ENCODE measurements around the gene CTNNA2.

CTNNA2 gene

DNA sequence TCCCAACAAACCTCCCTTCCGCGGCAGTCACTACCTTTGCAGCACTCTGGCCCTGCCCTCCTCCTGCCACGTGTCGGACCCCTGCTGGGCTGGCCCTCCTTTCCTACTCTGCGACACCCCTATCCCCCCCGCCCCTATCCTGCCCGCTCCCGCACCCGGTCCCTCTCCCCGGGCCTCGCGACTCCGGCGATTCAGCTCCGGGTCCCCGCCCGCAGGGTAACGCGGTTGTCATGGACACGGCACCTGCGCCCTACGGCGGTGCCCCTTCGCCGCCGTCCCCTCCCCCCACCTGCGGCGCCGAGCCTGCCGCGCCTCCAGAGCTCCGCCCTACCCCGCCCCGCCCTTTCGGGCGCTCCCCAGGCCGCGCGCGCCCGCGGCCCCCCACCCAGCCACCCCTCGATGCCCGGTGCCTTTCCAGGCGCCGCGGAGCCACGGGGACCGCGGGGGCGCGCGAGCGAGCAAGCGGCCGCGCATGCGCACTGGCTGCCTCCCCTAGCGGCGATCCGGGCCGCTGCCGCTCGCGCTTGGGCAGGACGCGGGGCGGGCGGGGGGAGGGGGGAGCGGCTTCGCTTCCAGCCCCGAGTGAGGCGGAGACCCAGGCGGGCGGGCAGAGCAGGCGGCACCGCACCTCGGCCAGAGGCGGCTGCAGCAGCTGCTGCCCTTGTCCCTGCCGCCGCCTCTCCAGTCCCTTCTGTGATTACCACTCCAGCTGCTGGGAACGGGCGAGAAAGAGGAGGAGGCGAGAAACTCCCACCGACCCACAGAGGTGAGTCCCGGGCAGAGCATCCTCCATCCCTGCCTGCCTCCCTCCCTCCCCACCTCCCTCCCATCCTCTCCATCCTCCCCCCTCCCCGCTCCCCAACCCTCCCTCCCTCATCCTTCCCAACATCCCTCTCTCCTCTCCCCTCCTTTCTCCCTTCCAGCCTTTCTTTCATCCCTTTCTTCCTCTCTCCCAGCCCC, at the start of gene CTNNA2:
TSS of gene CTNNA2 (plus strand) at position 610 of the 960 bp plus-strand sequence.
- no peak for DNase-seq

DNA sequence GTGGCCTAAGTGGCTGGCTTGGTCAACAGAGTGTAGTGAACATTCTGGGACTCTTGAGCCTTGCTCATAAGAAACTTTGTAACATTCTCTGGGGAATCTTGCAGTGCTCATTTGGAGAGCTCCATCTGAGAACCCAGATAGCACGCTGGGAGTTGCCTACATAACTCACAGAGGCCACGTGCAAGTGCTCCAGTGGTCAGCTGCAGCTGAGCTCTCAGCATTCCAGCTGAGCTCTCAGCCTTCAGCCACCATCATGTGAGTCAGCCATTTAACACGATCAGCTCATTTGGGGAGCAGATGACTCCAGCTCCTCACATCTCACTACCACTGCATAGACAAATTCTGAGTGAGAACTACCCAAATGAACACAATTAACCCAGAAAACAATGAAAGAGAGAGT, 25.5 kb upstream of the CTNNA2 start:
- no peak for DNase-seq

DNA sequence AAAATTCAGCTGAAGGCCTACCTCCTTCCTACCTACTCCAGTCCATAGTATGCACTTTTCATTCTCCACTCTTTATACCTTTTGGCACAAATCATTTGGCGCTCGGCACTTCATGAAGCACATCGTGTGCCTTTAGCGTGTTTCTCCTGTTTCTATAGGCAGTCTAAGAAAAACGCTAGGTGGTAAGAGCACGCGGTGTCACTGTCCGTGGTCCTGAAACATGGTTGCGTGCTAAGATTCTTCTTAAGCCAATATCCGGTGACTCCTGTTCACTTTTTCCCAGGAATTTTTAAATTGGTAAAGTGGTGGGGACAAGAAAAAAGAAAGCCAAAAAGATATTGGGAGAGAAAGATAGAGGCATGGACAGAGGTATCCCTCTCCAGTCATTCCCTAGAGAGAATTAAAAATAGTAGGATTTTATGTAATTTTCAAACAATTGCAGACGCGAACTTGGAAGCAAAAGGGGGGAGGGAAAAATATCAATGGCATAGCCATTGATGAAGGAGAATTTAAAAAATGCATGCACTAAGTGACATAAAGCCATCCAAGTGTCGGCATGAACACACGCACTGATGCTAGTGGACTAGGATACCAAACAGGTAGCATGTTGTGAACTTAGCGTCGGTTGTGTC, 1.4 kb upstream of the CTNNA2 start:
- no peak for DNase-seq

DNA sequence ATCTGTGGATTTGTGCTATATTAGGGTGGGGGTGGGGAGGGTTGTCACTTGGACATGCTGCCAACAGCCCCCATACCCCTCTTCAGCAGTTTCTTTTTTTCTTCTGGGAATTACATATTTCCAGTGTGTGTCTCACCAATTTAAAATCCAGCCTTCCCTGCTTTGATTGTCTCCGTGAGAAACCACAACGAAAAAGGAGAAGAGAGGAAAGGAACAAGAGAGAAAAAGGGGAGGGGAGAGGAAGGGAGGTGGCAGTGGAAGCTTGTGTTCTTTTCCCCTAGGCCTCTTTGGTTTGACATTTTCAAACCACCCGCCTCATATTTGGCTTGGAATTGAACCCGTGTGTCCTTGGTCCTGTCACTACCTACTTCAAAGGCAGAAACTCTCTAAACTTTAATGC, 860 bp downstream of the CTNNA2 start:
- no peak for DNase-seq

DNA sequence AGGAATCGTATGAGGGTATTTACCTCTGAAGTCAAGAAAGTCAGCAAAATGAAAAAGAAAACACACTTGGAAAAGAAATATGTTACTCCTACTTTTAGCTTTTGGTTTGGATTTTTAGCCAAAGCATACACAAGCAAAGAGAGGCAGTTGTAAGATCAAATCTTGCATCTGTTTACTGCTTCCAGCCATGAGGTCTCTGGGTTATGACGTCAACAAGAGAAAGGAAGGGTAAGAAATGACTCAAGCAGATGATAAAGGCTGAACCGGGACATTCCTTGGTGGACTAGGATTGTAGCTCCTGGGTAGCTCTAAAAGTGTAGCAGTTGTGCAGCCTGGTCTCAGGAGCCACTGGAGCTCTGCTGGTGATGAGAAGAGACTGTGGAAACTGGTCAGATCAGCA, 16.8 kb downstream of the CTNNA2 start:
- DNase-seq: no peak

DNA sequence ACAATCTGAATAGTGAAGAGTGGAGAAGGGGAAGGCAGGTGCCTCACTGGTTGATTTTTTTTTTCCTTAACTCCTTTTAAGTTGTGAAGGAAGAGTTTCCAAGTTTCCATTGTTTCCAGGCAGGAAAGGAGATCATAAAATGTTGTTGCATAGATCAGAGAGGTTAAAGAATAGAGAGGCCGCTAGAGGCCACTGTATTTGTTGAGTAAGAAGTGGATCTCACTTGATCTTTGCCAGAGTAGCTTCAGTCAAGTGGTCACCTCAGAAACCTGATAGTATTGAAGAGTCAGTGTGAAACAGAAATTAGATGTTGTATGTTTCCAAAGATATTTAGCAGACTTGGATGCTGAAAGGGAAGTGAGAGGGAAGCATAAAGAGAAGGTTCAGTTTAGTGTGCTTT, 17.6 kb downstream of the CTNNA2 start:
- no peak for DNase-seq

DNA sequence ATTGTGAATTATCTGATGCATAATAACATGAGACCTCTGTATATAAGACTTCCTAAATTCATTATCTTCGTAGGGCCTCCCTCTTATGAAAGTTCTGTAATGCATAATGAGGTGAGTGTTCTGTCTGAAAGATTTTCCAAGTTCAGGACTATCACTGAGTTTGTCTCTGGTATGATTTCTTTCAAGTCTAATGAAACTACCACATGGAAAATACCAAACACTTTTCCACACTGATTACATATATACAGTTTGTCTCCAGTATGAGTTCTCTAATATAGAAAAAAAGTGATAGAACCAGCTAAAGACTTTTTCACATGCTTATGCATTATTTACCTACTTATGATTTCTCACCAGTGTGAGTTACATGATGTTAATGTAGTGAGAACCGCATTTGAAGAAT, 34.7 kb downstream of the CTNNA2 start:
- DNase-seq: no peak

DNA sequence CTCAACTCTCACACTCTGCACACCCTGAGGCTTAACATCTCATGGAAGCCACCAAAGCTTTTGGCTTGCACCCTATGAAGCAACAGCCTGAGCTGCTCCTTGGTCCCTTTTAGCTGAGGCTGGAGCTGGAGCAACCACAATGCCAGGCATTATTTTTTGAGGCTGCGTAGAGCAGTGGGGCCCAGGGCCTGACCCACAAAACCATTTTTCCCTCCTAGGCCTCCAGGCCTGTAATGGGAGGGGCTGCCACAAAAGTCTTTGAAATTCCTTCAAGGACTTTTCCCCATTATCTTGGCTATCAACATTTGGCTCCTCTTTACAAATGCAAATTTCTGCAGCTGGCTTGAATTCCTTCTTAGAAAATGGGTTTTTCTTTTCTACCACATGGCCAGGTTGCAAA, 39.8 kb downstream of the CTNNA2 start:
- no peak for DNase-seq

DNA sequence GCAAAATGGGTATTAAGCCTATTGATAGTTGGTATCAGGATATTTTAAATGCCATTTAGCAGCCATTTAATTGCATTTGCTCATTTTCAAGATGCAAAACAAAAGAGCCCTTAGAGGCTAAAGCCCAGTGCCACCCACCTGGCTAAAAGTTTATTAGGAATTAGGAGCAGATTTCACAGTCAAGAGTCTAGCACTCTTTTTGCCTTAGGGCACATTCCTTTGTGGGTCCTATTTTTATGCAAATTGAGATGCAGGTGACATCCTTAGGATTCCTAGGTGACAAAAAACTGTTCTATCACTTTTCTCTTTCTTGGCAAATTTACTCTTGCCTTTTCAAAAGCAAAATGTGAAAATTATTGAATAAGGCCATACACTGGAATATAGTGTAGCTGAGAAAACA, 42.0 kb downstream of the CTNNA2 start:
- DNase-seq: no peak

DNA sequence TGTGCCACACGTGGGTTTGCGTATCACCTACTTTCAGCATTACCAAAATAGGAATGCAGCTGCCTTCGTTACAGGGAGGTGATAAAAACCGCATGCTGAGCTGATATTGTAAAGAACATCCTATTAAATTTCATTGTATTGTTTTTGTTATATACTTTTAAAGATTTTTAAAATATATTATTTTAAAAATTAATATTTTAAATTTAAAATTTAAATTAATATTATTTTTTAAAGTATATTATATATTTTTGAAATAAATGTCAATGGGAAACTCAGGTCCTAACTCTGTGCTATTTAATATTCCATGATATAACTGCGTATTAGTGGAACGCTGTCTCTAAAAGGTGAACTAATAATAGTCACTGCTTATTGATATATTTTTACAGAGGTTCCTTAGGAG, 51.2 kb downstream of the CTNNA2 start:
- no peak for DNase-seq

DNA sequence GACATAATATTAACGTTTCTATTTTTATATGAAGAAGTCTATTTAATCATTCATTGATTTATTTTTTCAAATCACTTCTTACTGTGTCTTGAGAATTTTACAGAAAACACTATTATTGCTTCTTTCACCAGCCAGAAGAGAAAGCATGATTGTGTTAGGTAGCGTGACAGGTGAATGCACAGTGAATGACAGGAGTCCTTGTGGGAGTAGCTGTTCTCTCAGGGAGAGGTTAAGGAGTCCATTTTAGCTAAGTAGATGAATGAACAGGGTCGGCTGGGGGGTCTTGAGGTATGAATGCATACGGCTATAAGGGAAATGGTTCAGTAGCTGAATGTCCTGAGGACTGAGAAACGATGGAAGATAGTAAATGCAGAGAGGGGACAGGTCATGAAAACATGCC, 56.2 kb downstream of the CTNNA2 start:
- no peak for DNase-seq

DNA sequence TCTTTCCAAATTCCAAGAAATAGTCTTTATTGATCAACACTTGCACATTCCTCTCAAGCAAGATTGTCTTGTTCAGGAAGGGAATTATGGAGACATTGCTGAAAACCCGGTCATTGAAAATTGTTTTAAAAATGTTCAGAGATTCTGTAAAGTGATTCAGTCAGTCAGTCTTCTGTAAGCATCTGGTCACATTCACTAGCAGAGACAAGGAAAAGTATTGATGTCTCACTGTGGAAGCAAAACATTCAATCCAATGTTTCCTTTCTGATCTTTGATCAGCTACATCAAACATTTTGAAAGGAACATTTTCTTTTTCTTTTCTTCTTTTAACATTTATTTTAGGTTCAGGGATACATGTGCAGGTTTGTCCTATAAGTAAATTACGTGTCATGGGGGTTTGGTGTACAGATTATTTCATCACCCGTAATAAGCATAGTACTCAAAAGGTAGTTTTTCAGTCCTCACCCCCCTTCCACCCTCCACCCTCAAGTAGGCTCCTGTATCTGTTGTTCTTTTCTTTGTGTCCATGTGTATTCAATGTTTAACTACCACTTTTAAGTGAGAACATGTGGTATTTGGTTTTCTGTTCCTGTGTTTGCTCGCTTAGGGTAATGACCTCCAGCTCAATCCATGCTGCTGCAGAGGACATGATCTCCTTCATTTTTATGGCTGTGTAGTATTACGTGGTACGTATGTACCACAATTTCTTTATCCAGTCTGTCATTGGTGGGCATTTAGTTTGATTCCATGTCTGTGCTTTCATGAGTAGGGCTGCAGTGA, 61.2 kb downstream of the CTNNA2 start:
- DNase-seq: no peak

DNA sequence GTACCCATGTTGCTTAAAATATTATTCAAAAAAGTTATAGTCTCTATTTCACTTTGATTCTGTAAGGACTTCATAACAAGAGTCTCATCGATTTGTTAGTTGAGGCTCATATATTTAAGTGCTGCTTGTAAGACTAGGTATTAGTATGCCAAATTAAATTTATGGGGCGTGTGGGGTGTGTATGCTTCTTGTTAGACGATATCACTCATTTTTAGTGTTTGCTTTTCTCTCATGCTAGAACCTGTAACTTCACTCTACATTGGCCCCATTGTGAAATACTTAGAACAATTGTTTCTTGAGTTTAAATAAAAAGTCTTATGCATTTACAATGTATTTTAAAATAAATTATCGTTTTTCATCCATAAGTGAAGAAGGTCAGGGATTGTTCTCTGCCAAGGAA, 63.6 kb downstream of the CTNNA2 start:
- no peak for DNase-seq

DNA sequence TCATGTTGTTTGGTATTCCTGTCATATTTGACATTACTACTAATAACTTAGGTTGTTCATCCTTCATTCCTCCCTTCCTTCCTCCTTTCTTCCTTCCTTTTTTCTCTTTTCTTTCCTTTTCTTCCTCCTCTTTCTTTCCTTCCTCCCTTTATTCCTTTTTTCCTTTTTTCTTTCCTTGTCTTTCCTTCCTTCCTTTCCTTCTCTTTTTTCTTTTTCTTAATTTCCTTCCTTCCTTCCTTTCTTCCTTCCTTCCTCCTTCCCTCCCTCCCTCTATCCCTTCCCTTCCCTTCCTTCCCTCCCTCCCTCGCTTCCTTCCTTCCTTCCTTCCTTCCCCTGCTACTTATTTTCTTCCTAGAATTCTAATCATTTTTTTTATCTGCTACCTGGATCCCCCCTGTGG, 66.1 kb downstream of the CTNNA2 start:
- DNase-seq: no peak

DNA sequence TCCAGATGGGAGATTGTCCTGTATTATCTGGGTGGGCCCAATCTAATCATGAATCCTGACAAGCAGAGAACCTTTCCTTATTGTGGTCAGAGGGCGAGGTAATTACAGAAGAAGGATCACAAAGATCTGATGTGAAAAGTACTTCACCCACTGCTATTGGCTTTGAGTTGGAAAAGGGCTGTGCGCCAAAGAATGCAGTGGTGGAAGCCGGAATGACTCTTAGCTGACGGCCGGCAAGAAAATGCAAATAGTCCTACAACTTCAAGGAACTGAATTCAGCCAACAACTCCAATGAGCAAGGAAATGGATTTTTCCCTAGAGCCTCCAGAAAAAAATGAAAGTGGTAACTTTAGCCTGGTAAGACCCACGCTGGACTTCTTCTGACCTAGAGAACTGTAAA, 67.3 kb downstream of the CTNNA2 start:
- no peak for DNase-seq

DNA sequence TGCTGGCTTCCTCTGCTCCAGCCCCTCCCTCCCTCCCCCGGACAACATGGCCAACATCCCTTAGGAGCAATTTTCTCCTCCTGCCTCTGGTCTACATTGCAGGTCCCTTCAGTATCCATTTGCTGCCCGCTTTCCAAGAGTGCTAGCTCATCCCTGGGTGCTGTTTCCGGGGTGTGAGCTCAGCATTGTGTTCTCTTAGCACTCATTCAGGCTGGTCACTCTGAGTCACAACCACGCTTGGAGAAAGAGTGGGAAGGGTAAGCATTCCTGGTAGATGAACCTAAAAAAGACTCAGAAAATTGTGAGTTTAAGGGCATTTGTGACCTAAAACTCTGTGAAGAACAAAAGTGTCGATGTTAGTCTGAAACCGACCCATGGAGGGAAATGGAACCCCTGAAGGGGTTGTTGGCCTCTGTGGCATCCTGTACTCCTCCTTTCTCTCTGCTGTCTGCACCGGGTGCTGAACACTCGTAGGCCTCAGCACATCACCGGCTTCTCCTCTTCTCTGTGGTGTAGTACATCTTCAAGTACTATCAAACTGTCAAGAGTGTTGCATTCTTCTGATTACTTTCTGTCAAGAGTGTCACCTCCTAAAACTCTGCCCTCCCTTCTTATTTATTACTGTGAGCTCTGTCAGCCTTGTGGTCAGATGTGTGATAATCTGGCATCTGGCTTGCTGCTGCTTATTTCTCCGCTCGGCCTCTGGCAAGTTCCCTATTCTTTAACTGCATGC, 73.0 kb downstream of the CTNNA2 start:
- DNase-seq: no peak

DNA sequence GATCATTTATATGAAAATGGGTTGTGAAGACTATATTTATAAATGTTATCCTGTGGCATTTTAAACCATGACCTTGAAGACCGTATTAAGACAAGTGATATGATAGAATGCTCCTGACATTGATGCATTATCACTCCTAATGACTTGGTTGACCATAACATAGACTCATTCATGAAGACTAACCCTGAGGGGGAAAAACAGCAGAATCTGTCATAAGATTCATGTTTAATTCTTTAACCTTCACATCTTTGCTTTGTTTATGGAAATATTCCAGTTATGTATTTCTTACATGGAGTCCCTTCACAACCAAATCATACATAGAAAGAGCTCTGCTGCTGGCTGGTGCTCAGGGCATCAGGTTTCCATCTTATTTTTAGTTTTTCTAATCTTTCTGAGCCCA, 78.4 kb downstream of the CTNNA2 start:
- no peak for DNase-seq

DNA sequence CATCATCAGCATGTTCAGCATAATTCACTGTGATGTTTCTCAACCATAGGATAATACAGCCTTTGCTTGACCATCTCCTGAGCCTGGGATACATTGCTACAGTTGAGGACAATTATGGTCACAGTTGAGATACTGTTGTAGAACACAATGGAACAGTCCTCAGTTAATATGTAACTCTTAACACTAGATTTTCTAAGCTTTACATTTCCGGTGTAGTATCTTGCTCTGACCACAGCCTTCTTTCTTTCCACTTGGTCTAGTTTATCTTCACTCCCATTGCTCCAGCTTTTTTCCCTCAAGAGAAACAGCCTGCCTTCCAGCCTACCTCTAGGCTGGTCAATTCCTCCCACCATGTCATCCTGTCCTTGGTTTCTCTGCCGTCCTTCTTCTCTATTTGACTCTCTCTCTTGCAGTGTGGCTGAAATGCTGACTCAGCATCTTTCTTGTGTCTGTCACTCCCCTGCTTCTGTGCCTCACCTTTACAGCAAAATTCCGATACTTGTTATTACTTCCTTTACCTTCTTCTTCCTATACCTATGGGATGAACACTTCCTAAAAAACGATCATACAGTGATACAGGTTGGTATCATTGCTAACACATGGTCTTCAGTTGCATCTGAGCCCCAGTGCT, 80.5 kb downstream of the CTNNA2 start:
- no peak for DNase-seq

DNA sequence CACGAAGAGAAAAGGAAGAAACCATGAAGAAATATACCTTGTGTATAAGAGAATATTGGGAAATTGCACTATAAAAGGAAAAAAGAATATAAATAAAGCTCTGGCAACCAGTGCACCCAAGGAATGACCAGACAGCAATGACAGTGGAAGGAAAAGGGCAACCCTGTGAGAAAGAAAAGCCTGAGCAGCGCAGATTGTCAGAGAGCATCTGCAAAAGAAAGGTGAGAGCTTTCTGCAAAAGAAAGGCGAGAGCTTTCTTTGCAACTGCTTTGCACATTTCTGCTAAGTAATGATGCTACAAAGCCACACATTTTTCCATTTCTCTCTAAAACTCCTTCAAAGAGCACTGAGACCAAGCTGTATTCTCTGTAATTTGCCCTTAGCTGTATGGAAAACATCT, 83.6 kb downstream of the CTNNA2 start:
- no peak for DNase-seq

DNA sequence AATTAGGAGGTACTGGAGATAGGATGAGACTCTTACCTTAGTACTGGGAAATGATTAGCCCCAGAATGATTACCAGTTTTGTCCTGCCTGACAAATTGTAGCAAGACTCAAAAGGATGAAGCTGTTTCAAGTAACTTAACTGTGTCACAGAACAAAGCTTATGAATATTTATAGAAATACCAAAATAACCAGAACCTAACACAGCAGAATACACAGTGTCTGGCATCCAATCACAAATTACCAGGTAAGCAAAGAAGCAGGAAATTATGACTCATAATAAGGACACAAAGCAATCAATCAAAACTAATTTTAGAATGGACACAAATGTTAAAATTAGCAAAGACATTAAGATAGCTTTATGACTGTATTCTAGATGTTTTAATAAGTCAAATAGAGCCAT, 91.9 kb downstream of the CTNNA2 start:
- DNase-seq: no peak

DNA sequence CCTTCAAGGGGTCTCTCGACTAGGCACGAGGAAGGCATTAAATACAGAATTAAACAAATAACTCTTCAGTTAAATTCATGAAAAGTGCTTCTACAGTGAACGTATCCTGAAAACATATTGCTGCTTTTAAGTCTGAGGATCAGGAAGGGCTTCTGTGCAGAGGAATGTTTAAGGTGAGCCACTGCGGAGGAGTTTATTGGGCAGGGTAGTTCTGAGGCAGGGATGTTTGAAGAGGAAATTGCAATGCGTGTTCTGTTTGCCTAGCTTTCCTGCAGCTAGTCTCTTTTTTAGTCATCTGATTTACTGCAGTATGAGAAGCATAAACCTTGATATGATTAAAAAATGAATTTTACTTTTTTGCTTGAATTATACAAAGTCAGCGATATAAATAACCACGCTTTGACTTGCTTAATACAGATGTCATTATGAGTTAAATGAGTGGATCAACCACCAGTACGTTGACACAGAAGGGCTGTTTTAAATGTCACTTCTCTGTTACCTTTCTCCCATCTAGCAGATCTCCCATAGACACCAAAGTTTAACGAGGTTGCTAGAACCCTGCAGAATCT, 98.7 kb downstream of the CTNNA2 start:
- DNase-seq: no peak

DNA sequence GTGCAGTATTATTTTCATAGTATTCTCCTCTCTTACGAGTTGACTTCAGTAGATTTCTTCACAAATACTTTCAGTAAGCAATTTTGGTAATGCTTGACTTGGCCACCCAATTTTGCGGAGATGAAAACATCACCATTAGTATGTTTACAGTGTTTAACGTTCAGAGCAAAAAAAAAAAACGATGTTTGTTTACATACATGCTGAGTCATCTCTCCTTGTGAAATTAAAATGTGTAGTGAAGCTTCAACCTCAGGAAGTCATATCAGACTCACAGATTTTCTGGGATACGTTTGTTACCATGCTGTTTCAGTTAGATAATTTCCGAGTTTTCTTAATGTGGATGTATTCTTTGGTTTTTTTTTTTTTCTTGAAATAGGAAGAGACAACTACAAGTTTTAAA, 100.1 kb downstream of the CTNNA2 start:
- DNase-seq: no peak

Measured in GOT3 (cell line).